Heart left ventricle (tissue), 16 donors: ENCODE data around the gene GCH1. TPM values are rescaled to one million over a fixed set of nuclear protein-coding genes. Genes with fewer than 3 reads are reported as not detected.
"Not testable (repeated sequence)": the region's sequence is repeated elsewhere in the genome, so short reads cannot be mapped to it uniquely, and the experiment has no call there.

ENCODE experiments used
- ATAC-seq, 4 donors: fragments of 200-7000 bp; cut with Tn5 transposase; one replicate each; pipeline ENCODE4 v1.9.1; 2020 to 2022; ENCODE audit warnings: moderate library complexity in 4 of 4, mild to moderate bottlenecking in 3 of 4, moderate number of reproducible peaks in 1 of 4
- DNase-seq, 5 donors: peaks; one replicate each; pipeline ENCODE4 v3.0.0-alpha.2; 2020
- H3K27ac ChIP-seq, 12 donors: fragments of 200-600 bp; sonication (generic) in 4 of 12; one replicate each; pipeline versions ENCODE4 v1.5.0 to v1.8.0; 2016 to 2022; ENCODE audit warnings: mild to moderate bottlenecking in 2 of 12
- H3K27me3 ChIP-seq, 9 donors: fragments of 200-600 bp; sonication (generic) in 2 of 9; one replicate each; pipeline versions ENCODE4 v1.5.1 to v1.8.0; 2016 to 2022; ENCODE audit warnings: mild to moderate bottlenecking in 3 of 9
- H3K36me3 ChIP-seq, 9 donors: fragments of 200-600 bp; sonication (generic) in 2 of 9; one replicate each; pipeline versions ENCODE4 v1.5.0 to v1.8.0; 2018 to 2022; ENCODE audit warnings: mild to moderate bottlenecking in 2 of 9
- H3K4me1 ChIP-seq, 12 donors: fragments of 200-600 bp; sonication (generic) in 4 of 12; one replicate each; pipeline versions ENCODE4 v1.5.0 to v1.8.0; 2016 to 2022; ENCODE audit warnings: mild to moderate bottlenecking in 3 of 12
- H3K4me3 ChIP-seq, 12 donors: fragments of 200-600 bp; sonication (generic) in 4 of 12; one replicate each; pipeline versions ENCODE4 v1.5.0 to v1.8.0; 2017 to 2022; ENCODE audit warnings: mild to moderate bottlenecking in 9 of 12, moderate library complexity in 4 of 12
- H3K9me3 ChIP-seq, 12 donors: fragments of 200-600 bp; sonication (generic) in 4 of 12; one replicate each; pipeline versions ENCODE4 v1.5.0 to v1.8.0; 2016 to 2022; ENCODE audit warnings: mild to moderate bottlenecking in 1 of 12
- CTCF ChIP-seq, 12 donors: fragments of 200-600 bp; sonication (generic) in 4 of 12; IDR thresholded peaks; one replicate each; pipeline versions ENCODE4 v1.5.0 to v1.8.0; 2018 to 2022; ENCODE audit warnings: antibody characterized with exemption in 12 of 12, mild to moderate bottlenecking in 5 of 12
- POLR2A ChIP-seq, 2 donors: fragments of 450-650 bp; IDR thresholded peaks; one replicate each; pipeline ENCODE4 v1.6.1; 2017; ENCODE audit warnings: antibody characterized with exemption in 2 of 2, mild to moderate bottlenecking in 2 of 2, moderate library complexity in 2 of 2
- WGBS, 4 donors: extraction: QIAGEN DNeasy Blood & Tissue Kit in 2 of 4; methylation state at CpG; one replicate each; pipeline versions ENCODE4 v1.1.5 to v1.1.7; 2013 to 2018; 5-methylcytosine and 5-hydroxymethylcytosine counted together
- intact Hi-C, 10 donors: fragments of 100-400 bp; cut with DNase I; formaldehyde crosslinking; loops; one replicate each; pipeline versions ENCODE4 v1.11.1 to v1.14.2; 2022
- polyA plus RNA-seq, 2 donors: library from polyadenylated mRNA; stranded (reverse); fragments of 200-250 nt; gene quantifications; one replicate each; pipeline ENCODE4 v1.2.3, GENCODE V29; 2013
- total RNA-seq, 9 donors: library from RNA; depleted of rRNA in 2 of 9; stranded (reverse); fragments of >200 nt in 2 of 9; fragmentation: NEBNext Ultra II Directional in 3 of 9; extraction: Animal tissue kit (Norgen Biotek cat#: 25700) in 3 of 9; gene quantifications; one replicate each; pipeline versions ENCODE4 v1.1.0 to v1.2.4, GENCODE V29; 2016 to 2023
- donor health status: ischemic (EF 13 %, LVEDD 7.1; RV severe dilation, severe dysfunction).
- donor health status: healthy with polysubstance abuse.
- donor health status: DM: no; HTN: yes; CAD: no.
- donor health status: DM: no; HTN: no; CAD: no.
- donor health status: ischemic (EF 25% LVEDD 6.9; RV normal size, moderate dysfunction).
- donor health status: ischemic (EF 25% LVEDD 5.7; RV mildly dilated, moderate dysfunction).
- donor health status: healthy.
- donor health status: DM: yes; HTN: yes; CAD: no.
- donor health status: ischemic (EF 35%, LVEDD 5.7; RV mildly dilated, moderate dysfunction).
- donor health status: nonischemic (EF 11% LVEDD 7.7; RV severe dilation, severe dysfunction).
- donor health status: DM: yes; HTN: yes; CAD: no.
- donor health status: PGD.
- donor health status: ischemic (EF 29% LVEDD 5.4; RV normal size, mild dysfunction).
- donor health status: nonischemic (EF 23%, LVEDD 6.1; RV moderate dilation, normal function).

The GCH1 gene
- total and polyA plus RNA-seq, 11 donors: 1.6 to 13.8 (median 3.3) TPM

- 81 to 85% (median 82%) methylated on average over 5 of the region's 5 CpGs for WGBS, 4 donors
- H3K4me1 ChIP-seq: peaks cover 0 to 18% (median 0%) of the 10 kb centered on the region in 12 donors
- H3K36me3 ChIP-seq: no peaks in the 10 kb centered on the region
- intact Hi-C loops: no loop called here
- ATAC-seq (no peak), DNase-seq (no peak)
- H3K27ac ChIP-seq: no peak overlapping the region
- H3K9me3 ChIP-seq: no peaks in the 10 kb centered on the region
- H3K4me3 ChIP-seq: no peak overlapping the region
- no peak for TF ChIP-seq POLR2A (IDR thresholded peaks at IDR 0.05)
- H3K27me3 ChIP-seq: no peaks in the 10 kb centered on the region
Measured at GRCh38 chr14:54909817-54910558, 7.4 kb upstream of the GCH1 start.

GRCh38 chr14:54908973-54909372 lies 6.3 kb upstream of the GCH1 start:
- H3K9me3 ChIP-seq, intact Hi-C loops, H3K4me3 ChIP-seq, H3K36me3 ChIP-seq, ATAC-seq, H3K27me3 ChIP-seq: not testable (repeated sequence)
- 81 to 91% (median 85%) methylated on average over 4 of the region's 4 CpGs for WGBS, 4 donors
- Histone ChIP-seq H3K4me1 (peaks cover 0 to 18% (median 0%) of the 10 kb centered on the region in 12 donors), H3K27ac (peak overlapping the region in 1 of 12 donors; percentile 29)
- DNase-seq: peak in 1 of 5 donors; percentile 27

GRCh38 chr14:54908190-54908589 lies 5.6 kb upstream of the GCH1 start:
- no peak for ATAC-seq
- intact Hi-C loops: no loop called here
- H3K4me1 ChIP-seq: peaks cover 0 to 21% (median 0%) of the 10 kb centered on the region in 12 donors
- no peaks in the 10 kb centered on the region for H3K9me3 ChIP-seq
- H3K4me3 ChIP-seq: no peak overlapping the region
- WGBS, 4 donors: 77 to 90% (median 87%) methylated on average over 4 of the region's 4 CpGs
- no peaks in the 10 kb centered on the region for H3K36me3 ChIP-seq
- DNase-seq: no peak
- no peaks in the 10 kb centered on the region for H3K27me3 ChIP-seq
- TF ChIP-seq POLR2A (IDR thresholded peaks at IDR 0.05) (no peak), CTCF (IDR thresholded peaks at IDR 0.05) (no peak)
- peak overlapping the region in 1 of 12 donors; percentile 29 for H3K27ac ChIP-seq

- Histone ChIP-seq H3K36me3 (no peaks in the 10 kb centered on the region), H3K27me3 (no peaks in the 10 kb centered on the region), H3K4me3 (no peak overlapping the region), H3K9me3 (no peaks in the 10 kb centered on the region), H3K27ac (no peak overlapping the region), H3K4me1 (peaks cover 0 to 26% (median 1%) of the 10 kb centered on the region in 12 donors)
- intact Hi-C loops: no loop called here
- ATAC-seq: no peak
- TF ChIP-seq POLR2A (IDR thresholded peaks at IDR 0.05) (no peak), CTCF (IDR thresholded peaks at IDR 0.05) (no peak)
- no peak for DNase-seq
Measured at GRCh38 chr14:54906075-54906474, 3.4 kb upstream of the GCH1 start.

- Histone ChIP-seq H3K36me3 (no peaks in the 10 kb centered on the region), H3K27me3 (no peaks in the 10 kb centered on the region), H3K9me3 (no peaks in the 10 kb centered on the region), H3K4me3 (peak overlapping the region; percentile 61 to 97 (median 82)), H3K4me1 (peaks cover 0 to 26% (median 1%) of the 10 kb centered on the region in 12 donors), H3K27ac (peak overlapping the region; percentile 62 to 91 (median 82))
- intact Hi-C loops: loop anchor here in 2 of 10 donors (5.0 kb wide), 3 partner anchors 90 to 335 kb away; partner anchors contain the start of gene SAMD4A (in 1 of the 2)
- 0% methylated on average over 6 to 37 of the region's 37 CpGs for WGBS, 4 donors
- DNase-seq (peak; percentile 70 to 86 (median 74)), ATAC-seq (peak; percentile 34 to 76 (median 72))
- TF ChIP-seq CTCF (IDR thresholded peaks at IDR 0.05) (peak in 1 of 12 donors; percentile 7), POLR2A (IDR thresholded peaks at IDR 0.05) (no peak)
Measured at GRCh38 chr14:54902143-54902520, 494 bp downstream of the GCH1 start.
